NCI-H187 (cell line): ENCODE measurements around the gene ELAPOR2.
A peak's percentile ranks its signal among the peaks of the same experiment; 100 is the strongest.
"Not testable (repeated sequence)": the region's sequence is repeated elsewhere in the genome, so short reads cannot be mapped to it uniquely, and the experiment has no call there.

Source experiments
- DNase-seq, 2 experiments: peaks; one replicate each; lab custom pipeline; 2025; lab: John Stamatoyannopoulos, UW

Gene ELAPOR2, protein sequence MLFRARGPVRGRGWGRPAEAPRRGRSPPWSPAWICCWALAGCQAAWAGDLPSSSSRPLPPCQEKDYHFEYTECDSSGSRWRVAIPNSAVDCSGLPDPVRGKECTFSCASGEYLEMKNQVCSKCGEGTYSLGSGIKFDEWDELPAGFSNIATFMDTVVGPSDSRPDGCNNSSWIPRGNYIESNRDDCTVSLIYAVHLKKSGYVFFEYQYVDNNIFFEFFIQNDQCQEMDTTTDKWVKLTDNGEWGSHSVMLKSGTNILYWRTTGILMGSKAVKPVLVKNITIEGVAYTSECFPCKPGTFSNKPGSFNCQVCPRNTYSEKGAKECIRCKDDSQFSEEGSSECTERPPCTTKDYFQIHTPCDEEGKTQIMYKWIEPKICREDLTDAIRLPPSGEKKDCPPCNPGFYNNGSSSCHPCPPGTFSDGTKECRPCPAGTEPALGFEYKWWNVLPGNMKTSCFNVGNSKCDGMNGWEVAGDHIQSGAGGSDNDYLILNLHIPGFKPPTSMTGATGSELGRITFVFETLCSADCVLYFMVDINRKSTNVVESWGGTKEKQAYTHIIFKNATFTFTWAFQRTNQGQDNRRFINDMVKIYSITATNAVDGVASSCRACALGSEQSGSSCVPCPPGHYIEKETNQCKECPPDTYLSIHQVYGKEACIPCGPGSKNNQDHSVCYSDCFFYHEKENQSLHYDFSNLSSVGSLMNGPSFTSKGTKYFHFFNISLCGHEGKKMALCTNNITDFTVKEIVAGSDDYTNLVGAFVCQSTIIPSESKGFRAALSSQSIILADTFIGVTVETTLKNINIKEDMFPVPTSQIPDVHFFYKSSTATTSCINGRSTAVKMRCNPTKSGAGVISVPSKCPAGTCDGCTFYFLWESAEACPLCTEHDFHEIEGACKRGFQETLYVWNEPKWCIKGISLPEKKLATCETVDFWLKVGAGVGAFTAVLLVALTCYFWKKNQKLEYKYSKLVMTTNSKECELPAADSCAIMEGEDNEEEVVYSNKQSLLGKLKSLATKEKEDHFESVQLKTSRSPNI

DNA sequence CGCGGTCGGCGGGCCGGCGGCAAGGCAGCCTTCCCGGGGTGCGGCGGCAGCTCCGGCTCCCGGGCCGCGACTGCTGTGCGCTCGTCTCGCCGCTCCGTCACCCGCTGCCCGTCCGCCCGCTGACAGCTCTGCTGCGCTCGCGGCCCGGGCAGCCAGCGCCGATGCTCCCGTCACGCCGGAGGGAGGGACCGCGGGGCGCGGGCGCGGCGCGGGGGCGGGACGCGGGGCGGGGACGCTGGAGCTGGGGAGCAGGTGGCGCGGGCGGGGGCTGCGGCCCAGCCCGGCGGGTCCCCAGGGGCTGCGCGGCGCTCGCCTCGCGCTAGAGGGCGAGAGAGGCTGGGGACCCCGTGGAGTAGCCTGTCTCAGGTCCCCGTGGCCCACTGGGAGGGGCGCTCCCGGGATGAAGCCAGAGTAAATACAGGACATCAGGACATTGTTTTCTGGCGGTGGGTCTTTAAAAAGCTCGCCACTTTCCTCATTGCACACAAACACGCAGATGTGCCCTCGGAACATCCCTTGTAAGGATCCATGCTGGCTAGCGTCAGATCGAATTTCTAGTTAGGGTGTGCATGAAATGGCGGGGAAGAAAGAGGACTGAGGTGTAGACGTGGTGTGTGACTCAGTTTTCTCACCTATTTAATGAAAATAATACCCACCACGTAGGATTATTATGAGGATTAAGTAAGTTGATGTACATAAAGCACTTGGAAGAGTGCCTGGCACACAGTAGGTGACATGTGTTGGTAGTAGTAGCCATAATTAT lies at the start of gene ELAPOR2:
TSS of gene ELAPOR2 (minus strand) at position 130 of the 763 bp plus-strand sequence. CDS start 141 bp downstream, outside the sequence.
- peak; percentile 83 to 91 for DNase-seq

DNA sequence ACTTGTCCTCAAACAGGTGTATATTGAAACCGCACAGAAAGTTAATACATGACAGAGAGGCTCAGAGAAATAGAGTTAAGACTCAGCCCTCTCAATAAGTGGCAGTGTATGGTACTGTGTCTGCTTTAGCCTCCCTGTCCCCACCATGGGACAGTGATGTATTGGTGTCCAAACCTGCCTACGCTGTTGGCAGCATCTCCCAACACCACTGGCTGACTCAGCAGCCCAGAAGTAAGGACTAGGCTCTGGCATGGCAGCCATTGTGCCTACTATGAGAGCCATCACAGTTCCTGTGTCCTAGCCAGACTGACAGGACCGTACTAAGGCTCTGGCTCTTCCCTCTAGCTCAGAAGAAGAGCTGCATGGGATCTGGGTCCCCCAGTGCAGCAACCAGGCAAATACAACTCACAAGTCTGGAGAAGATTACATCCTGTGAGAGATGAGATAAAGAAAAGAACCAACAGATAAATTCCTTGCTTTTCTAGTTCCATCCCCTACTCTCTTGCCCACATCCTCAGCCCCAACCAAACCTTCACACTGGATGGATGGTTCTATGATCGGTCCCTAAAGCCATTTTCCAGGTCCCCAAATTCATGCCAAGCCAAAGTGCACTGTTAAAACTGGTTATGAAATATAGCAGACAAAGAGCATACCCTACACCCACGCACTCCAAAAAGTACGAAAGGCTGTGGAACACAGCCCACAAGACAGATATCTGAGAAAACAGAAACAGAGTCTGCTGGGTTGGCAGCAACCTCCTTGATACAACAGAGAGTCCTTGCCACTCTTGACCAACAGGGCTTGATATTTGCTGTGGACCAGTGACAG lies 48.7 kb upstream of the ELAPOR2 start:
- no peak for DNase-seq

DNA sequence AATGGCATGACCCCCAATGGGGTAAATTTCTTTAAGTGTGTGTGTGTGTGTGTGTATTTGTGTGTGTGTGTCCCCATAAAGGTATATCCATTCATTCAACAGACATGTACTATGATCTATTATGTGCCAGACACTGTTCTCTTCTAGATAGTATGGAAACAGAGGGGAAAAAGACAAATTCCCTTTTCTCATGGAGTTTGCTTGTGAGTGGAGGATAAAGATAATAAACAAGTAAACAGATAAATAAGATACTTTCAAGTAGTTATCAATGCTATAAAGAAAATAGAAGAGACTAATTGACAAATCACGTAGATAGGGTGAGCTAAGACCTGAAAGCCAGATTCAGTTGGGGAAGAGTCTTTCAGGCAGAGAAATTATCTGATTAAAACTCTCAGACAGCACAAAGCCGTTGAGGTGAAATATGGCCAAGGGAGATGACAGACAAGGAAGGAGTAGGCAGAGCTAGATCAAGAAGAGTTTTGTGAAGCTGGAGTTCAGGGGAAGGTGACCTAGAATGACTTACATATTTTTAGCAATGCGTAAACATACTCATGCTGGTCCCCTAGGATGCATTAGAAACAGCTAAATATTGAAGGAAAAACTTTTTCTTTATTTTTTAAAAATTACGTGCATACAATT lies 47.6 kb upstream of the ELAPOR2 start:
- no peak for DNase-seq

DNA sequence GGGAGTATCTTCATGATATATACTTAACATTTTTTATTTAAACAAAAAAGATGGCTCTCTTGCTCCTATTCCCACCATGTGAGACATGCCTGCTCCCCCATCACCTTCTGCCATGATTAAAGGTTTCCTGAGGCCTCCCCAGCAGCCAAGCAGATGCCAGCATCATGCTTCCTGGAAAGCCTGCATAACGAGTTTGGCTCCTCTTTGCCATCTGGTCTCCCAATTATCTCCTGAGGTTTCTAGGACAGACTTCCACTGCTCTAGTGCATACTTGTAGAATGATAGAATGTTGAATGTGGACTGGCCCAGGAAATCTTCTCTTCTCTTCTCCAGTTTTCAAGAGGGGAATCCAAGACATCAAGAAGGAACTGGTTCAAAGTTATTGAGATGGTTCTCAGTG lies 45.9 kb upstream of the ELAPOR2 start:
- no peak for DNase-seq

DNA sequence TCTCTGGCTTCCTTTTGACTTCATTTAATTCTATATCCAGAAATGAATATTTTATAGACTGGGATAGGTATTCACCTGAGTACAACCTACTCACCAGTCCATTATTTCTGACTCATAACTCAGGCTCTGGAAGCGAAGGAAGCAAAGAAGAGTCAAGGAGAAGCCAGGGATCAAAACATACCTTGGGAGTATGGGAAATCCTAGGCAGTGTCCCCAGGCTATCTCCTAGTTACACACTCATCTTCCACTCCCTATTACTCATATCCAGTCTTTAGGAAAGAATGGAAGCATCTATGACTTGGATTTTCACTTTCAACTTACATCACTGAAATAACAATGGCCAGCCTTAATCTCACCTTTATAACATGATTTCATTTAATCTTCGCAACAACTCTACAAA lies 40.9 kb upstream of the ELAPOR2 start:
- DNase-seq: no peak

DNA sequence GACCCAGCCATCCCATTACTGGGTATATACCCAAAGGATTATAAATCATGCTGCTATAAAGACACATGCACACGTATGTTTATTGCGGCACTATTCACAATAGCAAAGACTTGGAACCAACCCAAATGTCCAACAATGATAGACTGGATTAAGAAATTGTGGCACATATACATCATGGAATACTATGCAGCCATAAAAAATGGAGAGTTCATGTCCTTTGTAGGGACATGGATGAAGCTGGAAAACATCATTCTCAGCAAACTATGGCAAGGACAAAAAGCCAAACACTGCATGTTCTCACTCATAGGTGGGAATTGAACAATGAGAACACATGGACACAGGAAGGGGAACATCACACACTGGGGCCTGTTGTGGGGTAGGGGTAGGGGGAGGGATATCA lies 37.9 kb upstream of the ELAPOR2 start:
- not testable (repeated sequence) for DNase-seq

DNA sequence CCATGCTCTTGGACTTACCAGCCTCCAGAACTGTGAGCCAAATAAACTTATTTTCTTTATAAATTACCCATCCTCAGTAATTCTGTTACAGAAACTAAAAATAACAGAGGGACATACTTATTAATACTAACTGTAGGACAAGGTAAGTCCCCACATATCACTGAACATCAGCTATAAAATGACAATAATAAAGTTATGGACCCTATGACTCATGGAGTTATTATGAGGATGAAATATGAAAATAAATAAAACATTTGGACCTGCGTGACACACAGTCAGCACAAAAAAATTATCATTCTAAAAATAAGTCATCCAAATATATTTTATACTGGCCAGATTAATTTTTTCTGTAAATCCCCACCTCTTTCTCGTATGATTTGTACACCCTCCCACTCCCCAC lies 34.9 kb upstream of the ELAPOR2 start:
- no peak for DNase-seq

DNA sequence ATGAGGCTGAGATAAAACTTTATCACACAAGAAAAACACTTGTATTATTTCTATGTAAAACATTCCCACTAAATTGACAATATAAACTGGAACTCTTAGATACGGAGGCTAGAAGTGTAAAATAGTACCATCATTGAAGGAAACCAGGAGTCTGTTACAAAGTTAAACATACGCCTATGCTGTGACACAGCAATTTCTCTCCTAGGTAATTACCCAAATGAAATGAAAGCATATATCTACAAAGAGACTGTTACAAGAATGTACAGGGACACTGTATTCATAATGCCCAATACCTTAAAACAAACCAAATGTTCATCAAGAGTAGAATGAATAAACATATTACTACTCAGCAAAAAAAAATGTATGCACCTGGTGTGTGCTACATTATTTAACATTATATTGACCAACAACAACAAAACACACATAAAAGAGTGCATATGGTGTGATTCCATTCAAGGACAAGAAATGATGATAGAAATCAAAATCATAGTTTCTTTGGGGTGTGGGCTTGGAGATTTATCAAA lies 33.2 kb upstream of the ELAPOR2 start:
- no peak for DNase-seq

DNA sequence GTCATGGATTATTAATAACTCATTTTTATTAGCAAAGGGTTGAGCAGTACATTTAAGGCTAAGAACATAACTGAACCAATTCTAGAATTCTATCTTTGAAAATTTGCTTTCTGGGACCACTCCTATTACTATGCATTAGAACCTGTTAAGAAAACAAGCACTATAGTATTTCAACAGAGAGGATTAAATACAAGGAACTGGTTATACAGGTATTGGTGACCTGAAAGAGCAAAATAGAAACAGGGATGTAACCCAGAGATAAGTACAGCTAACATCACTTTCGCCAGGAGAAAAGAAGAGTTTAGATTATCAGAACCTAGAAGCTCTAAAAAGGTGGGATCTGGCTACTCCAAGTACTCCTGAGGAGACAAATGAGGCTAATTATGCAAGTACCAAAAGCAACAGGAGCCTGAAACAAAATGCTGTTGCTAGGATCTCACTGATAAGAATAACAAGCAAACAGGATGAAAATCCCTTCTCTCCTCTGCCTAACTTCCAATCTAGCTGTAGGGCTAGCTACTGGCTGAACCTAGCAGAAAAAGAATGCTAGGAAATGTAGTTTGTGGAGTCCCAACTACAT lies 32.1 kb upstream of the ELAPOR2 start:
- DNase-seq: no peak

DNA sequence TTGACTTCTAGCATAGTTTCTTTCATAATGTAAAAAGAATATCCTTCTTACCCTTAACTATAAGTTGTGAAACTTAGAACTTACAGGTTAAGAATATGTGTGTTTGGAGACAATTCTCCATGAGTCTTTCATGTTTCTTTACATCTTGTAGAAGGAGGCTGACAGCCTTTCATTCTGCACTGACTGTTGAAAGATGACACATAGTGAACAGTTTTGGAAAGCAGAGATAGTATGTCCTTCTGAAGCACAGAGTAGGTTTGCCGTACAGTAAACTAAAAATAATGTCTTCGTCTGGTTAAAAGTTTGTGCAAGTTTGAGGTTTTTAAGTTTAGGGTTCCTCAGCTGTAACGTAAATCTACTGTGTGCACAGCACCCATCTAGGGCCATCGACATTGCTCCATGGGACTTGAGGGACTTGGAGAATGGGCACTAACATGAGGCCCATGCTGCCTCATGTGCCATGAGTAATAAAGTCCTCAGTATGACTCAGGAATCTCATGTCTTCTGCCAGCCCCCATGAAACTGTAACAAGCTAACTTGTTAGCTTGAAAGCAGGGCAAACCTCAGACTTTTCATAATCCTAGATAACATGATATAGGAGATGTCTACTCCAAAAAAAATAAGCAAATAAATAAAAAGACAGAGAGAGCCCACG lies 24.5 kb upstream of the ELAPOR2 start:
- no peak for DNase-seq

DNA sequence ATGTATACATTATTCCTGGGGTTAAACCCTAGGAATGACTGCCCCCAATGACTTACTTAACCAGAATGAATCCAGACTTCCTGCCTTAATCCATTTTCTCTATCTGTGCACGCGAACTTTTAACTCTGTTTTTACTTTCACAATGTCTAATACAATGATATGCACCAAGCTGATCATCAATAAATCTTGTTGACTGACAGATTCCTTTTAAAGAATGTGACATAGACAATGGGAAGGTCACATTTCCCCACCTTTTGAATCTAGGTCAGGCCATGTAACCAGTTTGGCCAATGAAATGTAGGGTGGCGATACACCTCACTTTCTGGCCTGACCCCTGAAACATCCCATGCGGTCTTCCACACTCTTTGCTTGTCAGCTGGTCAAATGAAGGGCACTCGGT lies 23.2 kb upstream of the ELAPOR2 start:
- no peak for DNase-seq

DNA sequence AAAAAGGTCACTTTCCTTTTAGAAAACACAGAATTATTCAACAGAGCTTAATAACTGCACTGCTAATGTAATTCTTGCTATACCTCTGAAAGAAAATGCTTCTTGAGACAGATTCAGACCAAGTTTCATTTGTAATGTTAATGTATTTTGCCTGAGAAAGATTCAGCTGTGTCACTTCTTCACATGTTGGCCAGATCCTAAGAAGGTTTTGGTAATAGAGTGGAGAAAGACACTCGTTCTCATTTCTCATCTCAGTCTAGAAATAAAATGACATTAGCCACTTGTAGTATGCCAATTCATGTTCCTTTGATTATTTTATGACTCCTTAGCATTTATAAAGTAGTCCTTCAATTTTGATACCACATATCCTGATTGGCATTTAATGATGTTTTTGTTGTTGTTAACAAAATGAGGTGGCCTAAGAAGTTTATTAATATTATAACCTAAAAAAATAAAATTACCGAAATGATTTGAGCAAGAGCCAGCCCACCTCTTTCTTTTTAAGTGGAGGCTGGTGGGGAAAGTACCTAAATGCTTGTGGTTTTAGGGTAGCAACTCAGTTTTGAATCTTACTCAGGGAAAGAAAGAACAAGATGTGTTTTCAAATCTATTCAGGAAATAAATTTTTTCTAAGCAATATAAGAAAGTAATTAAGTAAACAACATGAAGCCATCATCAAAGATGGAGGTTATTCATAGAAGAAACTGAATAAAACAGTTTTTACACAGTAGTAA lies 16.4 kb upstream of the ELAPOR2 start:
- no peak for DNase-seq

DNA sequence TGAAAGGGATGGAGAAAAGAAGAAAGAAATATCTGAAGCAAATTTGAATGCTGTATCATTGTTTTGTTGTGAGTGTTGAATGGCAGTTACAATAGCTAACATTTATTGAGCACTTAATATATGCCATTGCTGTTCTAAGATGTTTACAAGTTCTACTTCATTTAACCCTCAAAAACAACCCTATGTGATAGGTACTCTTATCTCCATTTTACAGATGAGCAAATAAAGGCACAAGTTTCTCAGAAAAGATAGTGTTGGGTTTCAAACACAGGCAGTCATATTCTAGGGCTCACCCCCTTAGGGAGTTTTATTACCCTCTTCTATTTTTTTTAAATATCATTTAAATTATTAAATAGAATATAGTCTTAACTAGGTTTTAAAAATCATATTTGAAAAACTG lies 8.3 kb upstream of the ELAPOR2 start:
- no peak for DNase-seq

DNA sequence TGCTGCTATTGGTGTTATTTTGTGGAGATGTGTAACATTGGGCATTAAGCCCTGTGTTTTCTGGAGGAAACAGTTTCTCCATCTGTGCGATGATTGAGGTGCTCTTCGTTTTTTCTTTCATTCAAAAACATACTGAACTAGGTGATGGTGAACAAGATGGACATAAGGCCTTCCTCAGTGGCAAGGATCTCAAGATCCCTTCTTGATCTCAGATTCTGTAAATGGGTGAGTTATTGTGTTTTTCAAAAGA lies 759 bp upstream of the ELAPOR2 start:
- DNase-seq: no peak

DNA sequence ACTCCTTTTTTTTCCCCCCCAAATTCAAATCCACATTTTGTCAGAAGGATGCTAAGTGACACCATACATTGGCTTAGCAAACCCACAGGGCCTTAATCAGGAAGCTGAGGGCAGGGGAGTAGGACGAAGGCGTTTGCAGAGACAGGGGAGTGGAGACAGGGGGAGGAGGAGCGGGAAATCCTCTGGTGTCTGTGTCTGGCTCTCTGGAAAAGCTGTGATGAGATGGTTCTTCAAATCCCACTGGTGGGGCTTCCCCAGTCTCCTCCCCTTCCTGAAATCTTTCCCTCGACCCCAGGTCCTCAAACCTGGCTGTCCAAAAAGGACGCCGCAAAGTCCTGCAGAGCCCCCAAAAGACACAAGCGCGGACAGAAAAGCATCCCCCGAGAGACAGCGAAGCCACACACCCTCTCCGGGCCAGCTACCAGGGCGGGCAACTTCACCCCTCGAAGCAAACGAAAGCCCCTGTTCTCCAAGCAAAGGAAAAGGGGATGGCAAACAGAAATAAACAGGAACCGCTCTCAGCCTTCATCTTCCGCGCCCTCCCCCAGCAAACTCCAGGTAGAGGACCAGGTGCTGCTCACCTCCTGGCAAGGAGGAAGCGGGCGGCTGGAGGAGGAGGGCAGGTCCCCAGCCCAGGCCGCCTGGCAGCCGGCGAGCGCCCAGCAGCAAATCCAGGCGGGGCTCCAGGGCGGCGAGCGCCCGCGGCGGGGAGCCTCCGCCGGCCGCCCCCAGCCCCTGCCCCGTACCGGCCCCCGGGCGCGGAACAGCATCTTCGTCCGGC lies 520 bp downstream of the ELAPOR2 start:
- DNase-seq: peak; percentile 13 to 45

DNA sequence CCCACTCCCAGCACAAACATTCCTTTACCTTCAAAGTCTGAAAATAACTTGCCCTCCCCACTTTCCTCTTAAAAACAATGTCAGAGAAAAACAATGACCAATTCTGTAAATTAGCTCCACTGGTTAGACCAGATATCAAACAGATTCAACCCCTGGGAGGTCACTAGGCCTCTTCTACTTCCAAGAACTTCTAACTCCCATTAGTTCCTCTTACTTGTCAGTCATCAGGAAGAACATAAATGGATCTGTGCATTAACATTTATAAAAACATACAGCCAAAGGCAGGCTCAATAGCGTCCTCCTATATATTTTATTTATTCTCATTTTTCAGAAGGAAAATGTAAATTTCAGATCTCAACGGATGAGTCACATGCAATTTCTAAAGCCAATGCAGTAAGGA lies 2.2 kb downstream of the ELAPOR2 start:
- no peak for DNase-seq

DNA sequence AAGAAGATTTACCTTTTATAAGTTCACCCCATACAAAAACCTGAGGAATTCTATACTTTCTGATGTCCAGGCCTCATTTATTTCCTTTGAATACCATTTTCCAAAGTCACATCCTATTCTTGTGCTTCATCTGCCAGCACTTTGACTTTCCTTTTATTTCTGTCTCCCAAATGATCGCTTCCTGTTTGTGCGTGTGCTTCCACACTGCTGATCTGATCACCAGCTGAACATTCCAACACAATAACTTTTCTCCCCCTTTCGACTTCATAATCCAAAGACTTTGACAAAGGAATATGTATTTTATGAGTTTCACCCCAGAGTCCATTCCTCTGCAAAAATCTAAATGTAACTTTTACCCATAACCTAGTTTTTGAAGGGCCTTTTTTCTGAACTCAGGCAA lies 3.1 kb downstream of the ELAPOR2 start:
- no peak for DNase-seq

DNA sequence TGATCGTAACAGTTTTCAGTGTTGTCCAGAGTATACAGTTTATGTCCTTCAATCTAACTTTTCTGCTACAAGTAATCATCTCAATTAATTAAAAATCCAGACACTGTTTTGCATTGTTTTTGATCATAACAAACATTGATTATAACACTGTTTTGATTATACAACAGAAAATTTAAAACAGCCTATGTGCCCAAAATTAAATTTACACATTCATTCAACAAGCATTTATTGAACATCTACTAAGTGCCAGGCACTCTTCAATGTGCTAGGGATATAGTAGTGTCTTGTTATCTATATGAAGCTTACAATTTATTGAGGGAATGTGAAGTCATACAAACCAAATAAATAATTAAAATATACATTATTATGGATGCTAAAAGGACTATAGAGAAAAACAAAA lies 10.6 kb downstream of the ELAPOR2 start:
- DNase-seq: no peak
